Prostate gland (tissue), 2 donors: ENCODE data around the gene DUSP21.

ENCODE experiments used
- POLR2A ChIP-seq: fragments of 450-650 bp; IDR thresholded peaks from one replicate; pipeline ENCODE4 v1.6.1; 2016; ENCODE audit warnings: antibody characterized with exemption, mild to moderate bottlenecking
- POLR2AphosphoS5 ChIP-seq: sonication (generic); formaldehyde crosslinking; IDR thresholded peaks from one replicate; pipeline ENCODE4 v1.6.1; 2017; ENCODE audit warnings: antibody characterized with exemption
- TF ChIP-seq, protein P1 (sequence below), 4 experiments: fragments of 200-600 bp in 2 of 4; fragments of 450-650 bp in 2 of 4; sonication (generic) in 2 of 4; IDR thresholded peaks; 1 replicate in 3 of 4; 2 replicates in 1 of 4; pipeline ENCODE4 v1.5.1; 2016 to 2019; ENCODE audit warnings: antibody characterized with exemption in 4 of 4, mild to moderate bottlenecking in 2 of 4, moderate library complexity in 2 of 4

DNA sequence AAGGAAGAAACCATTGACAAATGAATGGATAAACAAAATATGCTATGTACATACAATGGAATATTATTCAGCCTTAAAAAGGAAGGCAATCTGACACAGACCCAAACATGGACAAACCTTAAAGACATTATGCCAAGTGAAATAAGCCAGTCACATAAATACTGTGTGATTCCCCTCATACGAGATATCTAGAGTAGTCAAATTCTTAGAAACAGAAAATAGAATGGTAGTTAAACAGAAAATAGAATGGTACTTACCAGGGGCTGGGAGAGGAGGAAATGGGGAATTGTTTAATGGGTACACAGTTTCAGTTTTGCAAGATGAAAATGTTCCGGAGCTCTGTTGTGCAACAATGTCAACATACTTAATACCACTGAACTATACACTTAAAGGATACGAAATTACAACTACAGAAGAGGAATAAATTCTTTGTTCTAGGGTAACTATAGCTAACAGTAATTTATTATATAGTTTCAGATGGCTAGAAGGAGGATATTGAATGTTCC, 47.8 kb upstream of the DUSP21 start:
- TF ChIP-seq, protein P1, sequence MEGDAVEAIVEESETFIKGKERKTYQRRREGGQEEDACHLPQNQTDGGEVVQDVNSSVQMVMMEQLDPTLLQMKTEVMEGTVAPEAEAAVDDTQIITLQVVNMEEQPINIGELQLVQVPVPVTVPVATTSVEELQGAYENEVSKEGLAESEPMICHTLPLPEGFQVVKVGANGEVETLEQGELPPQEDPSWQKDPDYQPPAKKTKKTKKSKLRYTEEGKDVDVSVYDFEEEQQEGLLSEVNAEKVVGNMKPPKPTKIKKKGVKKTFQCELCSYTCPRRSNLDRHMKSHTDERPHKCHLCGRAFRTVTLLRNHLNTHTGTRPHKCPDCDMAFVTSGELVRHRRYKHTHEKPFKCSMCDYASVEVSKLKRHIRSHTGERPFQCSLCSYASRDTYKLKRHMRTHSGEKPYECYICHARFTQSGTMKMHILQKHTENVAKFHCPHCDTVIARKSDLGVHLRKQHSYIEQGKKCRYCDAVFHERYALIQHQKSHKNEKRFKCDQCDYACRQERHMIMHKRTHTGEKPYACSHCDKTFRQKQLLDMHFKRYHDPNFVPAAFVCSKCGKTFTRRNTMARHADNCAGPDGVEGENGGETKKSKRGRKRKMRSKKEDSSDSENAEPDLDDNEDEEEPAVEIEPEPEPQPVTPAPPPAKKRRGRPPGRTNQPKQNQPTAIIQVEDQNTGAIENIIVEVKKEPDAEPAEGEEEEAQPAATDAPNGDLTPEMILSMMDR (IDR thresholded peaks at IDR 0.05): no peak
- TF ChIP-seq POLR2AphosphoS5 (no peak), POLR2A (no peak)
